Heart left ventricle (tissue), 16 donors: ENCODE measurements around the gene CNOT9. TPM values are rescaled to one million over a fixed set of nuclear protein-coding genes. Genes with fewer than 3 reads are reported as not detected.

Experiments
- ATAC-seq, 4 donors: fragments of 200-7000 bp; cut with Tn5 transposase; one replicate each; pipeline ENCODE4 v1.9.1; 2020 to 2022; ENCODE audit warnings: moderate library complexity in 4 of 4, mild to moderate bottlenecking in 3 of 4, moderate number of reproducible peaks in 1 of 4
- DNase-seq, 5 donors: peaks; one replicate each; pipeline ENCODE4 v3.0.0-alpha.2; 2020
- H3K27ac ChIP-seq, 12 donors: fragments of 200-600 bp; sonication (generic) in 4 of 12; one replicate each; pipeline versions ENCODE4 v1.5.0 to v1.8.0; 2016 to 2022; ENCODE audit warnings: mild to moderate bottlenecking in 2 of 12
- H3K27me3 ChIP-seq, 9 donors: fragments of 200-600 bp; sonication (generic) in 2 of 9; one replicate each; pipeline versions ENCODE4 v1.5.1 to v1.8.0; 2016 to 2022; ENCODE audit warnings: mild to moderate bottlenecking in 3 of 9
- H3K36me3 ChIP-seq, 9 donors: fragments of 200-600 bp; sonication (generic) in 2 of 9; one replicate each; pipeline versions ENCODE4 v1.5.0 to v1.8.0; 2018 to 2022; ENCODE audit warnings: mild to moderate bottlenecking in 2 of 9
- H3K4me1 ChIP-seq, 12 donors: fragments of 200-600 bp; sonication (generic) in 4 of 12; one replicate each; pipeline versions ENCODE4 v1.5.0 to v1.8.0; 2016 to 2022; ENCODE audit warnings: mild to moderate bottlenecking in 3 of 12
- H3K4me3 ChIP-seq, 12 donors: fragments of 200-600 bp; sonication (generic) in 4 of 12; one replicate each; pipeline versions ENCODE4 v1.5.0 to v1.8.0; 2017 to 2022; ENCODE audit warnings: mild to moderate bottlenecking in 9 of 12, moderate library complexity in 4 of 12
- H3K9me3 ChIP-seq, 12 donors: fragments of 200-600 bp; sonication (generic) in 4 of 12; one replicate each; pipeline versions ENCODE4 v1.5.0 to v1.8.0; 2016 to 2022; ENCODE audit warnings: mild to moderate bottlenecking in 1 of 12
- CTCF ChIP-seq, 12 donors: fragments of 200-600 bp; sonication (generic) in 4 of 12; IDR thresholded peaks; one replicate each; pipeline versions ENCODE4 v1.5.0 to v1.8.0; 2018 to 2022; ENCODE audit warnings: antibody characterized with exemption in 12 of 12, mild to moderate bottlenecking in 5 of 12
- POLR2A ChIP-seq, 2 donors: fragments of 450-650 bp; IDR thresholded peaks; one replicate each; pipeline ENCODE4 v1.6.1; 2017; ENCODE audit warnings: antibody characterized with exemption in 2 of 2, mild to moderate bottlenecking in 2 of 2, moderate library complexity in 2 of 2
- WGBS, 4 donors: extraction: QIAGEN DNeasy Blood & Tissue Kit in 2 of 4; methylation state at CpG; one replicate each; pipeline versions ENCODE4 v1.1.5 to v1.1.7; 2013 to 2018; 5-methylcytosine and 5-hydroxymethylcytosine counted together
- intact Hi-C, 10 donors: fragments of 100-400 bp; cut with DNase I; formaldehyde crosslinking; loops; one replicate each; pipeline versions ENCODE4 v1.11.1 to v1.14.2; 2022
- polyA plus RNA-seq, 2 donors: library from polyadenylated mRNA; stranded (reverse); fragments of 200-250 nt; gene quantifications; one replicate each; pipeline ENCODE4 v1.2.3, GENCODE V29; 2013
- total RNA-seq, 9 donors: library from RNA; depleted of rRNA in 2 of 9; stranded (reverse); fragments of >200 nt in 2 of 9; fragmentation: NEBNext Ultra II Directional in 3 of 9; extraction: Animal tissue kit (Norgen Biotek cat#: 25700) in 3 of 9; gene quantifications; one replicate each; pipeline versions ENCODE4 v1.1.0 to v1.2.4, GENCODE V29; 2016 to 2023
- donor health status: ischemic (EF 13 %, LVEDD 7.1; RV severe dilation, severe dysfunction).
- donor health status: healthy with polysubstance abuse.
- donor health status: DM: no; HTN: yes; CAD: no.
- donor health status: DM: no; HTN: no; CAD: no.
- donor health status: ischemic (EF 25% LVEDD 6.9; RV normal size, moderate dysfunction).
- donor health status: ischemic (EF 25% LVEDD 5.7; RV mildly dilated, moderate dysfunction).
- donor health status: healthy.
- donor health status: DM: yes; HTN: yes; CAD: no.
- donor health status: ischemic (EF 35%, LVEDD 5.7; RV mildly dilated, moderate dysfunction).
- donor health status: nonischemic (EF 11% LVEDD 7.7; RV severe dilation, severe dysfunction).
- donor health status: DM: yes; HTN: yes; CAD: no.
- donor health status: PGD.
- donor health status: ischemic (EF 29% LVEDD 5.4; RV normal size, mild dysfunction).
- donor health status: nonischemic (EF 23%, LVEDD 6.1; RV moderate dilation, normal function).

CNOT9 gene
- total and polyA plus RNA-seq, 11 donors = 12.2 to 34.8 (median 23.1) TPM

- H3K36me3 ChIP-seq = peaks cover 0 to 37% (median 20%) of the 10 kb centered on the region in 9 donors
- intact Hi-C loops = loop anchor here in 8 of 10 donors (2.0 to 10.0 kb wide), 8 partner anchors 78 to 282 kb away; partner anchors contain the start of genes BCS1L (in 3 of the 8) and ZNF142 (in 3 of the 8)
- H3K27me3 ChIP-seq = no peaks in the 10 kb centered on the region
- peak in 3 of 5 donors; percentile 27 to 41 (median 39) for DNase-seq
- 0 to 1% (median 0%) methylated on average over 31 of the region's 31 CpGs for WGBS, 4 donors
- ATAC-seq = peak in 3 of 4 donors; percentile 1 to 15 (median 3)
- no peaks in the 10 kb centered on the region for H3K9me3 ChIP-seq
- H3K4me1 ChIP-seq = peaks cover 8 to 53% (median 34%) of the 10 kb centered on the region in 12 donors
- peak overlapping the region; percentile 60 to 90 (median 80) for H3K4me3 ChIP-seq
- TF ChIP-seq POLR2A (IDR thresholded peaks at IDR 0.05) = no peak
- no peak for TF ChIP-seq CTCF (IDR thresholded peaks at IDR 0.05)
- H3K27ac ChIP-seq = peak overlapping the region; percentile 83 to 99 (median 94)
Measured at GRCh38 chr2:218569038-218569431, 396 bp downstream of the CNOT9 start.

- intact Hi-C loops = loop anchor here in 9 of 10 donors (2.0 to 10.0 kb wide), 9 partner anchors 77 to 285 kb away; partner anchors contain the start of genes BCS1L (in 6 of the 9) and ZNF142 (in 6 of the 9)
Measured at GRCh38 chr2:218569661-218570500, 1.2 kb downstream of the CNOT9 start.

GRCh38 chr2:218570850-218571249 lies 2.2 kb downstream of the CNOT9 start:
- no peaks in the 10 kb centered on the region for H3K27me3 ChIP-seq
- ATAC-seq (no peak), DNase-seq (no peak)
- TF ChIP-seq CTCF (IDR thresholded peaks at IDR 0.05) (no peak), POLR2A (IDR thresholded peaks at IDR 0.05) (no peak)
- intact Hi-C loops = loop anchor here in 5 of 10 donors (5.0 to 10.0 kb wide), 4 partner anchors 76 to 286 kb away; partner anchors contain the start of genes BCS1L (in 3 of the 5) and ZNF142 (in 3 of the 5)
- peaks cover 0 to 44% (median 31%) of the 10 kb centered on the region in 9 donors for H3K36me3 ChIP-seq
- H3K4me3 ChIP-seq = peak overlapping the region in 7 of 12 donors; percentile 14 to 90 (median 82)
- peaks cover 8 to 53% (median 36%) of the 10 kb centered on the region in 12 donors for H3K4me1 ChIP-seq
- H3K9me3 ChIP-seq = no peaks in the 10 kb centered on the region
- peak overlapping the region in 11 of 12 donors; percentile 86 to 99 (median 95) for H3K27ac ChIP-seq
- 7 to 13% (median 9%) methylated on average over 6 of the region's 6 CpGs for WGBS, 4 donors

More at GRCh38 chr2:218569661-218570500, 1.2 kb downstream of the CNOT9 start:
- 5 to 6% (median 5%) methylated on average over 10 of the region's 10 CpGs for WGBS, 4 donors
- peaks cover 8 to 53% (median 36%) of the 10 kb centered on the region in 12 donors for H3K4me1 ChIP-seq
- TF ChIP-seq CTCF (IDR thresholded peaks at IDR 0.05) (no peak), POLR2A (IDR thresholded peaks at IDR 0.05) (no peak)
- H3K9me3 ChIP-seq = no peaks in the 10 kb centered on the region
- peak overlapping the region; percentile 83 to 99 (median 94) for H3K27ac ChIP-seq
- DNase-seq = peak in 3 of 5 donors; percentile 31 to 53 (median 37)
- peaks cover 0 to 39% (median 22%) of the 10 kb centered on the region in 9 donors for H3K36me3 ChIP-seq
- no peaks in the 10 kb centered on the region for H3K27me3 ChIP-seq
- ATAC-seq = peak in 3 of 4 donors; percentile 14 to 21 (median 15)
- H3K4me3 ChIP-seq = peak overlapping the region; percentile 60 to 90 (median 80)

GRCh38 chr2:218576854-218577253 lies 8.2 kb downstream of the CNOT9 start:
- Histone ChIP-seq H3K27ac (peak overlapping the region in 9 of 12 donors; percentile 22 to 90 (median 80)), H3K4me3 (no peak overlapping the region), H3K9me3 (no peaks in the 10 kb centered on the region), H3K4me1 (peaks cover 0 to 35% (median 21%) of the 10 kb centered on the region in 12 donors), H3K36me3 (peaks cover 0 to 67% (median 49%) of the 10 kb centered on the region in 9 donors), H3K27me3 (no peaks in the 10 kb centered on the region)
- ATAC-seq = no peak
- 84 to 97% (median 91%) methylated on average over 4 of the region's 4 CpGs for WGBS, 4 donors
- no peak for DNase-seq
- TF ChIP-seq CTCF (IDR thresholded peaks at IDR 0.05) = no peak
- no peak for TF ChIP-seq POLR2A (IDR thresholded peaks at IDR 0.05)
- intact Hi-C loops = loop anchor here in 2 of 10 donors (10.0 kb wide), 2 partner anchors 78 to 292 kb away; partner anchors contain the start of genes BCS1L (in 1 of the 2) and ZNF142 (in 1 of the 2)
